Hepatic stellate cell (primary cell): ENCODE results near the gene CRY2.

Source experiments
- DNase-seq: peaks from one replicate; pipeline ENCODE4 v3.0.0; 2011; ENCODE audit warnings: low spot score

Gene CRY2

DNA sequence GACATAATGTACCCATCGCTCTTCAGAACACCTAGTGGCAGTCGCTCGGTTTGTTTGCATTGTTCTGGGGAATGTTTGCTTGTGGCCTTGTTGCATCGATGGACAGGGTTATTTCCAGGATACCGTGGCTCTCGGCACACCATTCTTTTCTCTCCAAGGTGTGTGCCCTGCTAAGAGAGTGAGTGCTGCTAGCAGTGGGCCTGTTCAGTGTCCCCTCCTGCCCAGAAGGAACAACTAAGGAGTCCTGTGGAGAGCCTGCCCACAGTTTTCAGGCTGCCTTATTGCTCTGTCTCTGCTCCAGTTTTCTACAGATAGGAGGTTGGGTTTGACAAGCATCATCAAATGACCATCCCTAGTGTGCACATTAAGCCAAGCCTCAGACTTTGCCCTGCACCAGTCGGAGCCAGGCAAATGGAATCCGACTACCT lies 1.4 kb downstream of the CRY2 start:
- no peak for DNase-seq

DNA sequence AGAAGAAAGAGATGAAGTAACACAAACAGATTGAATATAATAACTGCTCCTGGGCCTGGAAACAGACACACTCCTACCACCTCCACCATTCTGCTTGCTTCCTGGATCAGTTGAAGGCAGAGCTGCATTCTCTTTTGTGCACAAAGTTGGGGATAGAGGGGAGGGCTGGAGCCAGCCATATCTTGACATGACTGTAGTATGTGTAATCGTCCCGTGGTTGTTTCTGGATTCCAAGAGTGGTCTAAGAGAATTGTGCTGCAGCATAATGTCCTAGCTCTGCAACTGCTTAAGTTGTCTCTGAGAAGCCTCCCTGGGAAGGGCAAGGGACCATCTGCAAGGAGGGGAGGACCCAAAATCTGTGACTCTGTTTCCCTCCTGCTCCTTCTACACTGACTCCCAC lies 3.2 kb downstream of the CRY2 start:
- peak; percentile 16 for DNase-seq

GRCh38 chr11:45851228-45851627 lies 4.0 kb downstream of the CRY2 start:
- DNase-seq: no peak

- DNase-seq: no peak
Measured at GRCh38 chr11:45852018-45852711, 4.9 kb downstream of the CRY2 start.

DNA sequence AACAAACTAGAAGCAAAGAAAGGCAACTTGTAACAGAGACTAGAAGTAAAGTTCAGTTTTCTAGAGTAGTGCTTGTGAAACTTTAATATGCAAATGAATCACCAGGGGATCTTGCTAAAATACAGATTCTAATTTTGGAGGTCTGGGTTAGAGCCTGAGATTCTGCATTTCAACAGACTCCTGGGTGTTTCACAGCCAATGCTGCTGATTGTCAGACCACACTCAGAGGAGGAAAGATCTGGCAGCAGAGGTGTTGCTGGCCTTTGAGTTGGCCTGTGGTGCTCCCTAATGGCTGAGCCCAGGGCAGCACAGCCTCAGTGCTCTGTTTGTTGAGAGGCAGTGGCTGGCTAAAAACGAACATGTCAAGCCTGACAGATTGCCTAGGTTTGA lies 5.4 kb downstream of the CRY2 start:
- DNase-seq: no peak

DNA sequence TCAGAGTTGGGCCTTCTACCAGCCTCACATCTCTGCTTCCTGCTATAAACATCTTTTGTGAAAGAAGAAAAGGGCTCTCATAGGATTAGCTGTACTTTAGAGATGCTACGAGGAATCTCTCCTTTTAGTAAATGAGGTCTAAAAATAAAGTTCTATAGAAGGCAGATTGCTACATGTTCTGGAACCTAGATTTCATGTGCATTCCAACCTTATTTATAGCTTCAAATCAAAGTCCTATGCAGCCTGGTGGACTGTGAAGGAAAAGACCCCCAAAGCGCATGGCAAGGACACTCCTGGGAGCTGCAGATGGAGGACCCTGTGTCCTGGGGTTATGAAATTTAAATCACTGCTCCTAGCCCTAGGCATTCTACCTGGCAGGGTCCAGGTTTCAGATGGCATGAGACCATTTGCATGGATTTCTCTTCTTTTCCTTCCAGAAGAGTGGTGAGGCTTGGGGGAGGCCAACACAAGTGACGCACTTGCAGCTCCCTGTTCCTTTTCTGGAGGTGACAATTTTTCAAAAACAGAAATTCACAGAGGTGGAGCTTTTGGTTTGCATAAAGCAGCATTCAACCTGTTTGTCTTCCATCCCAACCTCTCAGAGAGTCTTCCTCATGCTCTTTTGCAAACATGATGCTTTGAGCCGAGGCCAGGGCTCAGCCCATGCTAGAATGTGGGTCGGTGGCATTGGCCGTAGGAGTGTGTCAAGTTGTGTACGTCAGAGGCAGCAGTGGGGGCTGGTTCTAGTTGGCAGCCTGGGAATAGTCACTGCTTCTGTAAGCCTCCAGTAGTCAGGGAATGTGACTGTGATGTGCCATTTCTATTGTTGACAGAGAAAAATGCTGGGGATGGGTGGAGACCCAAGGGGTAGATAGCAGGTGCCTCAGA lies 6.3 kb downstream of the CRY2 start:
- DNase-seq: no peak

DNA sequence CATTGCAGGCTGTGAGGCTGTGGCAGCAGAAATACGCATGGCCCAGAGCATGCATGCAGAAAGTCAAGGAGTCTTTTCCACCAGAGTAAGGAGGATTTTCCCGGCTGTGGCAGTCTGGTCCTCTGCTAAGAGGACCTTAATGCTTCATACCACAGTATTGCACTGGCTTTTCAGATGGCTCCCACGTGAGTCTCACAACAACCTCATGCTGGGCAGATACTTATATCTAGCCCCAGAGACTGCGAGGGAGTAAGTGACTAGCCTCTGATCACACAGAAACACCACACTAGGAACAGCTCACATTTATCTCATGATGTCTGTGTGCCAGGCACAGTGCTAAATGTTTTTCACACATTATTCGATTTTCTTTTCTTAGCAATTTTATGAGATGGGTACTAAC lies 8.0 kb downstream of the CRY2 start:
- DNase-seq: no peak

DNA sequence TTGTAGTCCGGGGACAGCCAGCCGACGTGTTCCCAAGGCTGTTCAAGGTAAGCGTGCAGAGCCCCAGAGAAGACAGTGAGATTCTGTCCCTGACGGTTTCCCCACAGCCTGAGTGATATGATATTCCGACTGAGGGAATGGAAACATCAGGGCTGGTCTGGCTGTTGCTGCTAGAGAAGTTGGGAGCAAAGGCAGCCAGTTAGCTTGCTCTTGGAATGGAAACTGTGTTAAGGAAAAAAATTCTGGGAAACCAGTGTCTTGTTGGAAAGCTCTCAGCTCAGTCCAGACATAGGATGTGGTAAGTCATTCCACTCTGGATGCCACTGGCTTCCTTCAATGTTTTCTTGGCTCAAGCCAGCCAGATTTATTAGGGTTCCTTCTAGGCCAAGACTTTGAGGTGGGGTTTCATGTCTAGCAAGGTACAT lies 8.8 kb downstream of the CRY2 start:
- DNase-seq: no peak

GRCh38 chr11:45857961-45858474 lies 10.7 kb downstream of the CRY2 start:
- DNase-seq: peak; percentile 47

- DNase-seq: no peak
Measured at GRCh38 chr11:45858751-45859398, 11.6 kb downstream of the CRY2 start.

GRCh38 chr11:45859661-45860140 lies 12.4 kb downstream of the CRY2 start:
- DNase-seq: peak; percentile 96

- no peak for DNase-seq
Measured at GRCh38 chr11:45860348-45860747, 13.1 kb downstream of the CRY2 start.

DNA sequence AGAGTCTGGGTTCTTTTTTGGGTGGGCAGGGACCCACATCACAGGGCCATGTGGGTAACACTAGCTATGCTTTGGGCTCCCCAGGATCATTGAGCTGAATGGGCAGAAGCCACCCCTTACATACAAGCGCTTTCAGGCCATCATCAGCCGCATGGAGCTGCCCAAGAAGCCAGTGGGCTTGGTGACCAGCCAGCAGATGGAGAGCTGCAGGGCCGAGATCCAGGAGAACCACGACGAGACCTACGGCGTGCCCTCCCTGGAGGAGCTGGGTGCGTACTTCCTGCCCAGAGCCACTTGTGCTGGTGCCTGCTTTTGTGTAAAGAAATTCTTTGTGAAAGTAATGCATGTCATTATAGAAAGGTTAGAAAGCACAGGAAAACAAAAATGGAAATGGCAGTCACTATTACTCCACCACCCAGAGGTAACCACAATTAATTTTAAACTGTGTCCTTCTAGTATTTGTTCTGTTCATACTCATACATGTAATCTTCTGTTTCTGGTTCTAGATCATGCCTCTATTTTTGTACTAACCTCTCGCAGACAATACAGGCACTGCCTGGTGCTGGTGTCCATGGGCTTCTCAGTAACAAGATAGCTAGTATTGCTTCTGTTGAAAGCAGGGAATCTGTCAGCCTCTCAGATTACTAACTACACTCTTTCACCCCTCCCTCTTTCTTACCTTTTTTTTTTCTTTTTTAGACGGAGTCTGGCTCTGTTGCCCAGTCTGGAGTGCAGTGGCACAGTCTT lies 13.7 kb downstream of the CRY2 start:
- no peak for DNase-seq

DNA sequence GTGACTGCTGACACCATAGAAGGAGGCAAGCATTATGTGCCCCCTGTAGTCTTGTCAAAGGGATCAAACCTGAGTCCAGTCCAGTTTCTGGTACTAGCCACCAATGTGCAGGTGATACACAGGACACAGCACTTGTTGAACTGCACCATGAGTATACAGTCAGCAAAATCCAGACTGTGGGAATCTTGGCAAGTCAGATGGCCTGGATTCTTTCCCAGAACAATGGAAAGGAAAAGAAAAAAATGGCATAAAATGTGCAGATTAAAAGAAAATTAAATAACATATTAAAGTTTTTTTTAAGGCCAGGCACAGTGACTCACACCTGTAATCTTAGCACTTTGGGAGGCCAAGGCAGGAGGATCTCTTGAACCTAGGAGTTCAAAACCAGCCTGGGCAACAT lies 16.8 kb downstream of the CRY2 start:
- DNase-seq: no peak

- no peak for DNase-seq
Measured at GRCh38 chr11:45869551-45869950, 22.3 kb downstream of the CRY2 start.

DNA sequence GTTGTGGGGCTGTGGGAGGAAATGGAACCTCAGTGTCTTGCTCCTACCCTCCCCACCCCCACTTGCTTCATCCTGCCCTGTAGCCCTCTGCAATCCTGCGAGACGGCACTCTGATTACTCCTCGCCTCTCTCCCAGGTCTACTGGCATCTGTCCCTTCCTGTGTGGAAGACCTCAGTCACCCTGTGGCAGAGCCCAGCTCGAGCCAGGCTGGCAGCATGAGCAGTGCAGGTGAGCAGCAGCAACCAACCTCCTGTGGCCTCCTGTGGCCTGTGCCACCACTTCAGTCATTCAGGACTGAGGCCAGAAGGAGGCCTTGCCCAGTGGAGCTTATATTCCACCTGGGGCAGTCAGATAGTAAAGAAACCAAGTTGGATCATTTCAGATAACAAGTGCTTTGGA lies 23.4 kb downstream of the CRY2 start:
- no peak for DNase-seq

DNA sequence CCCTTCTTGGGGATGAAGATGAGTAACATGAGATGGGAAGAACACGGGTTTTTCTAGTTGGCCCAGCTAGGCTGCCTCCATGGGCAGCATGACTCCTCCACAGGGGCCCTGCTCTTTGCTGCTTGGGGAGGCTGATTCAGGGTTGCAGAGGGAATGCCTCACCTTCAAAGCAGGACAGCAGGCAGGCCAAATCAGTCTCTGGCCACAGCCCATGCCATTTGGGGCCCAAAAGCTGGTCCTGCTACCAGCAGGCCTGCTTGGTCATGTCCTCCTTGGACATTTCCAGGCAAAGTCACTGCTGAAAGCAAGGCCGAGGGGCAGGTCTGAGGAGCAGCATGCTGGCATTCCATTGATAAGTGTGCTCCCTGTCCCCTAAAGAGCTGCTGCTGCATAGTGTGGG lies 24.4 kb downstream of the CRY2 start:
- no peak for DNase-seq

GRCh38 chr11:45872651-45873356 lies 25.5 kb downstream of the CRY2 start:
- DNase-seq: peak; percentile 87

DNA sequence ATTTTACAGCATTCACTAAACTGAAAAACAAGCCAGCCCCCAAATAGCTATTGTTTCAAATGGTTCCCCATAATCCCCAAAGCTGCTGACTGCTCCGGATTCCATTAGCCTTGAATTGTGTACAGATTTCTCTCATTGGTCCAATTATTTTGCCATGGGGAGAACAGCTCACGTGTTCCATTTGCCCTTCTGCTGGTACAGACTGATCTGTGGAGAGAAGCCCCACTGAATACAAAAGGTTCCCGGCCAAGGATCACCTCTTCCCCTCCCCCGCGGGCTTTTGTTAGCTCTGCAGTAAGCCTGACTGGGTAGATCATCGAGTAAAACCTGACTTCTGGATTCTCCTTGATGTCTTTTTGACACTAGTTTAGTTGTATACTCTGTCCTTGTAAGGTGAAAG lies 29.1 kb downstream of the CRY2 start:
- no peak for DNase-seq

- DNase-seq: no peak
Measured at GRCh38 chr11:45877221-45877620, 29.9 kb downstream of the CRY2 start.

DNA sequence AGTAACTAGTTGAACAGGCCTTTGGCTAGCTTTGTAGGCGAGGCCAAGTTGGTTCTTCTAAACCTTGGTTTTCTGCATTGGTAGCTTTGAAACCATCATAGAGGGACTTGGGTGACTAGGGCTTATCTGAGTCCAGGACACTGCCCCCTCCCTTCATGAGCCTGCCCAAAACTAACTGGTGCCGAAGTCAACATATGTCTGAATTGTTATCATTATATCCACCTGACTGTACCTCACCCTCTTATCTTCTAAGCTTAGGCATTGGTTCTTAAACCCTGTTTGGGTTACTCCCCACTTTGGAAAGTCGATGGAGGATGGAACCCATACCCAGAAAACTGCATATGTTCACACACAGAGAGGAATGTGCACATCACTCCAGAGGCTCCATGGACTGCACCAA lies 30.6 kb downstream of the CRY2 start:
- no peak for DNase-seq
